Measurements from ENCODE around the gene FMN1.

Gene FMN1

DNA sequence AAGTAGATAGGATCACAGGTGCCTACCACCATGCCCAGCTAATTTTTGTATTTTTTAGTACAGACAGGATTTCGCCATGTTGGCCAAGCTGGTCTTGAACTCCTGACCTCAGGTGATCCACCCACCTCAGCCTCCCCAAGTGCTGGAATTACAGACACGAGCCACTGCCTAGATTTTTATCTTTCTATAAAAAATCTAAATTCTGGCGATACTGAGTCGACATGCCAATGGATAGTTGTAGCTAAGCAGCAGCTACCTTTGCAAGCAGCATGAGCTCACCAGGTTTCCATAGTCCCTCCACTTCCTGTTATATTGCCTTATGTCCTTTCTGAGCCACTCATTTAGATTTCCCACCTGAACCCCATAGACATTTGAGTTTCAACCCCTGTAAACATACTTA, 13.1 kb upstream of the FMN1 start:
- peaks cover 6% of the 10 kb centered on the region for H3K9me3 Mint-ChIP-seq
- H3K27ac Mint-ChIP-seq = no peak overlapping the region
- peaks cover 12% of the 10 kb centered on the region for H3K4me1 Mint-ChIP-seq
- H3K36me3 Mint-ChIP-seq = peaks cover 2% of the 10 kb centered on the region
- H3K4me3 Mint-ChIP-seq = no peak overlapping the region
- H3K27me3 Mint-ChIP-seq = no peaks in the 10 kb centered on the region

DNA sequence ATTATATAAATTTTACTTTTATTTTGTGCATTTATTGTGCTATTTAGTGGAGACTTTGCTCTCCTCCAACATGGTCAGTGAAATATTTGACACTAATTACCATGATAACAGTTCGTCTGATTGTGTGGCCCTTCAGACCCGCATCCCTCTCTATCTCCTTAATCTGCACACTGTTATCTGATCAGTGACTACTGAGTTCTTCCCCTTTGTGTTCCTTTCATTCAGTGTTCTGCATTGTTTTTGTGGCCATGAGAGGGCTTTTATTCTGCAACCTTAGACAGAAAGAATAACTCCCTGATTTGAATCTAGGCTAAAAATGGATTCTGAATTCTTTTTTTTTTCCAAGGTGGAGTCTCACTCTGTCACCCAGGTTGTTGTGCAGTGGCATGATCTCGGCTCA, 11.9 kb upstream of the FMN1 start:
- H3K27me3 Mint-ChIP-seq = no peaks in the 10 kb centered on the region
- peaks cover 2% of the 10 kb centered on the region for H3K36me3 Mint-ChIP-seq
- no peak overlapping the region for H3K4me3 Mint-ChIP-seq
- H3K27ac Mint-ChIP-seq = no peak overlapping the region
- H3K4me1 Mint-ChIP-seq = peaks cover 25% of the 10 kb centered on the region
- H3K9me3 Mint-ChIP-seq = peaks cover 6% of the 10 kb centered on the region

DNA sequence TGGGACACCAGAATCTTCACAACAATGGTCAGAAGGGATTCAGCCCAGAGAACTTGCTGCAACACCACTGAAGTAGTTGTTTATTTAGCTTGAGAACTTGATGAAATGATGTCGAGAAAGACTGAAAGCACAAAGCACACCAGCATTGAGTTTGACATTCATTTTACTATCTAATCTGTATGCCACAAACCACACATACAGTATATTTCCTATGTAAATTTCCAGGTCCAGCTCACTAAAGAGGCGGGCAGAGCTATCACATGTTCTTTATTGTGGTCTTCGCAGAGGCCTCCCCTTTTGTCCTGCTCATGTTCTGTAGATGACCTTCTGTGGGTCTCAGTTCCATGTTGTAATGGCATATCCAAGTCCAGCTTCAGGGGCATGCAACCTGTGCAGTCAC, 10.4 kb upstream of the FMN1 start:
- Mint-ChIP-seq H3K9me3 (peaks cover 4% of the 10 kb centered on the region), H3K4me1 (peaks cover 35% of the 10 kb centered on the region), H3K27ac (no peak overlapping the region), H3K27me3 (no peaks in the 10 kb centered on the region), H3K36me3 (peaks cover 2% of the 10 kb centered on the region), H3K4me3 (no peak overlapping the region)

GRCh38 chr15:33204087-33204486, 9.6 kb upstream of the FMN1 start:
- H3K4me3 Mint-ChIP-seq = no peak overlapping the region
- no peaks in the 10 kb centered on the region for H3K36me3 Mint-ChIP-seq
- H3K27me3 Mint-ChIP-seq = no peaks in the 10 kb centered on the region
- H3K9me3 Mint-ChIP-seq = no peaks in the 10 kb centered on the region
- peaks cover 31% of the 10 kb centered on the region for H3K4me1 Mint-ChIP-seq
- no peak overlapping the region for H3K27ac Mint-ChIP-seq

- H3K36me3 Mint-ChIP-seq = no peaks in the 10 kb centered on the region
- H3K27me3 Mint-ChIP-seq = no peaks in the 10 kb centered on the region
Observed at GRCh38 chr15:33201491-33202231, 7.1 kb upstream of the FMN1 start.

GRCh38 chr15:33200903-33201302, 6.4 kb upstream of the FMN1 start:
- H3K9me3 Mint-ChIP-seq = no peaks in the 10 kb centered on the region
- peak overlapping the region; percentile 66 for H3K4me3 Mint-ChIP-seq
- H3K27ac Mint-ChIP-seq = peak overlapping the region; percentile 49
- H3K4me1 Mint-ChIP-seq = peaks cover 35% of the 10 kb centered on the region
- no peaks in the 10 kb centered on the region for H3K36me3 Mint-ChIP-seq
- H3K27me3 Mint-ChIP-seq = no peaks in the 10 kb centered on the region

More at GRCh38 chr15:33201491-33202231, 7.1 kb upstream of the FMN1 start:
- Mint-ChIP-seq H3K4me1 (peaks cover 31% of the 10 kb centered on the region), H3K9me3 (no peaks in the 10 kb centered on the region), H3K27ac (peak overlapping the region; percentile 81), H3K4me3 (peak overlapping the region; percentile 66)

DNA sequence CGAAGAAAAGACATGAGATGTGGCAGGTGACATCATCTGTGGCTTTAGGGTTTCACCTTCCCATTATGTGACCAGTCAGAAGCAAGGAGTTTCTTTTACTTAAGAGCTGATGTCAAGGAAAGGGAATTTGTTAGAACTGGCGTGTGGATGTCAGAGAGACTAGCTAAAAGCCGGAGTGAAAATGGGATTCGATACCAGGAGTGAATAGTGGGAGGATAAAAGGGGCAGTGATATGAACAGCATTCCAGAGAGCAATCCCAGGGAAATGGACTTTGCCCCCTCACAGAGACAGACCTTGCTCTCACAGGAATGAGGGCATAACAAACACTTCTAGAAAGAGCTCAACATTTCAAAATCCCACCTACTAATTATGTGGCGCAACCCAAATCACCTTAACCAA, 5.9 kb upstream of the FMN1 start:
- no peaks in the 10 kb centered on the region for H3K9me3 Mint-ChIP-seq
- peaks cover 37% of the 10 kb centered on the region for H3K4me1 Mint-ChIP-seq
- H3K27ac Mint-ChIP-seq = peak overlapping the region; percentile 21
- H3K36me3 Mint-ChIP-seq = no peaks in the 10 kb centered on the region
- peak overlapping the region; percentile 47 for H3K4me3 Mint-ChIP-seq
- H3K27me3 Mint-ChIP-seq = no peaks in the 10 kb centered on the region

DNA sequence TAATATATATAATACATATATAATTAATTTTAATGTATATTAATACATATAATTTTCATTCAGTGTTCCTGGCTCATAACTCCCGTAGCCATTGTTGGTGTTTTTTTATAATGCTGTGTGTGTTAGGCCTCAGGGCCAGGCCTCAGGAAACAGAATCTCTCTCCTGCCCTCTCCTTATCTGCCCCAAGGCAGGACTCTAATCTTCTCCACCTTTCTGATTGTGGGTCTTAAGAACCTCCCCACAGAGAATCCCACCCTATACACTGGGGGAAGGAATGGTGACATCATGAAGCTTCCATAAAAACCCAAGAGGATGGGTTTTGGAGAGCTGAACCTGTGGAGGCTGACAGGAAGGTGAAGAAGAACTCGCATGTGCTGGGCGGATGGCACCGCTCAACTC, 4.0 kb upstream of the FMN1 start:
- no peak overlapping the region for H3K27ac Mint-ChIP-seq
- H3K9me3 Mint-ChIP-seq = no peaks in the 10 kb centered on the region
- no peak overlapping the region for H3K4me3 Mint-ChIP-seq
- peaks cover 43% of the 10 kb centered on the region for H3K4me1 Mint-ChIP-seq
- no peaks in the 10 kb centered on the region for H3K27me3 Mint-ChIP-seq
- H3K36me3 Mint-ChIP-seq = no peaks in the 10 kb centered on the region

DNA sequence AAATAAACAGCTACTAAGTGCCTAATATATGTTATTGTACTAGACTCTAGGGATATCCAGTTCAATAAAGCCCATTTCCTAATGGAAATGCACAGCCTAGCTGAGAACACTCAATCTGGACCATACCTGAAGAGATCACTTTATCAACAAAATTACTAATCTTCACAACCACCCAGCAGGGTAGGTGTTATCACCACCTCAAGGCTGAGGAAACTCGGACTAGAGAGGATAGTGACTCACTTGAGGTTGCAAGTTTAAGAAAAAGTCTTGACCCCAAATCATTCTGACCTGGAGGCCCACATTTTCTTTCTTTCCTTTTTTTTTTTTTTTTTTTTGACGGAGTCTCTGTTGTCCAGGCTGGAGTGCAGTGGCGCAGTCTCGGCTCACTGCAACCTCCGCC, 3.1 kb upstream of the FMN1 start:
- H3K27ac Mint-ChIP-seq = no peak overlapping the region
- peaks cover 39% of the 10 kb centered on the region for H3K4me1 Mint-ChIP-seq
- H3K27me3 Mint-ChIP-seq = no peaks in the 10 kb centered on the region
- H3K9me3 Mint-ChIP-seq = no peaks in the 10 kb centered on the region
- no peak overlapping the region for H3K4me3 Mint-ChIP-seq
- H3K36me3 Mint-ChIP-seq = no peaks in the 10 kb centered on the region

DNA sequence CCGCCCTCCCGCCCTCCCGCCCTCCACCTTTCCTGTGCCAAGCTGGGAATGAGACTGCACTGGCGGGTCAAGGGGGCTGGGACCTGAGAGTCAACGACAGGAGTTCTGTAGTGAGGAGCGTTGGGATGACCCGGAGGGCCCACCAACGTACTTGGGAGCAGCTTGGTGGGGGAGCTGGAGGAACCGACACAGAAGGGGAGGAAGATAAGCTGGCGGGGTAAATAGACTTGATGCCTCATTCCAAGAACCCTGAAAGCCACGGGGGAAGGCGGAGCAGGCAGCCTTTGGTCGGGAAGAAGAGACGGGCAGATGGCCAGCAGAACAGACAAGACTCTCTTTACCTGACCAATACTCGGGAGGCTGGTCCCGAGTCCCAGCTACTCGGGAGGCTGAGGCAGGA, 277 bp downstream of the FMN1 start:
- no peaks in the 10 kb centered on the region for H3K27me3 Mint-ChIP-seq
- no peaks in the 10 kb centered on the region for H3K9me3 Mint-ChIP-seq
- H3K4me1 Mint-ChIP-seq = peaks cover 12% of the 10 kb centered on the region
- H3K4me3 Mint-ChIP-seq = peak overlapping the region; percentile 83
- peak overlapping the region; percentile 68 for H3K27ac Mint-ChIP-seq
- no peaks in the 10 kb centered on the region for H3K36me3 Mint-ChIP-seq

GRCh38 chr15:33191591-33191990, 2.9 kb downstream of the FMN1 start:
- Mint-ChIP-seq H3K27me3 (no peaks in the 10 kb centered on the region), H3K36me3 (no peaks in the 10 kb centered on the region), H3K9me3 (no peaks in the 10 kb centered on the region), H3K4me3 (no peak overlapping the region), H3K4me1 (peaks cover 12% of the 10 kb centered on the region), H3K27ac (no peak overlapping the region)

DNA sequence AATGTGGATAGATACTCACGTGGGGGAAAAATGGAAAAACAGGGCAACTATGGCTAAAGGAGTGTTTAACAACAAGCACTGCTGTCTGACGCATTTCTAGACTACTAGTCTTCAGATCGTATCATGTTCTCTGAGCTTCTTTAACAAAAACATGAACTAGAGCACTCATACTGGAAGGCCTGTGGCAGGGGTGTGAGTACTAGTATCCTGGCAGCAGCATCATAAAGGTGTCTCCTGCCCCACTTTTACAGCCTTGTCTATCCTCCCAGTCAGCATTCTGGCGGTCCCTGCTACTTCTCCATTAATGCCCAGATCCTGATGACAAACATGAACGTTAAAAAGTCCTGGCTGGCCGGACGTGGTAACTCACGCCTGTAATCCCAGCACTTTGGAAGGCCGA, 4.0 kb downstream of the FMN1 start:
- H3K27me3 Mint-ChIP-seq = no peaks in the 10 kb centered on the region
- no peaks in the 10 kb centered on the region for H3K36me3 Mint-ChIP-seq
- H3K9me3 Mint-ChIP-seq = no peaks in the 10 kb centered on the region
- H3K27ac Mint-ChIP-seq = no peak overlapping the region
- peaks cover 7% of the 10 kb centered on the region for H3K4me1 Mint-ChIP-seq
- H3K4me3 Mint-ChIP-seq = no peak overlapping the region

DNA sequence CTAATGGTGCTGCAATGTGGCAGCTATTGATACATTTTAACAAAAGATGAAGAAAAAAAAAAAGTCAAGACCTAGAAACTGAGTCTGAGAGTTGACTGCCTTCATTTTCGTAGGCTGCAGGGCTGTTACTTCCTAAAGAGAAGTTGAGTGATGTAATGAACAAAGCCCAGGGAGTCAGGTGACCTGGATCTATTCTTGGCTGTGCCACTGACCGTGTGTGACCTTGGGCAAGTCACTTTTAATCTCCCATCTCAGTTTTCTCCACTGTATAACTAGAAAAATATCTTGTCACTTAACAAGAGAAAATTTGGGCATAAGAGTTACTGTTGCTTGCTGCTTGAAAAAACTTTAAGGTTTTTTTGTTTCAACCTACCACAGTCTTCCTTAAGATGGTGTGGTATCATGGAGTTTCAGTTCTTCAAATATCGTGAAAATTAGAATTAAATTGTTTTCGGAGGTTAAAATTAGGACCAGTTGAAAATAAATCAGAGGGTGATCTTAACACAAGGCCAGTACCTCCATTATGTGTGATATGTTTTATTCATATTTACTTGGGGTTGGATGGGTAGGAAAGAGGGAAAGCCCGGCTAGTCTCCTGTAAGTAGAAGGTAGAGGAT, 5.8 kb downstream of the FMN1 start:
- Mint-ChIP-seq H3K4me1 (no peaks in the 10 kb centered on the region), H3K36me3 (no peaks in the 10 kb centered on the region), H3K4me3 (no peak overlapping the region), H3K27me3 (no peaks in the 10 kb centered on the region), H3K27ac (no peak overlapping the region), H3K9me3 (no peaks in the 10 kb centered on the region)

DNA sequence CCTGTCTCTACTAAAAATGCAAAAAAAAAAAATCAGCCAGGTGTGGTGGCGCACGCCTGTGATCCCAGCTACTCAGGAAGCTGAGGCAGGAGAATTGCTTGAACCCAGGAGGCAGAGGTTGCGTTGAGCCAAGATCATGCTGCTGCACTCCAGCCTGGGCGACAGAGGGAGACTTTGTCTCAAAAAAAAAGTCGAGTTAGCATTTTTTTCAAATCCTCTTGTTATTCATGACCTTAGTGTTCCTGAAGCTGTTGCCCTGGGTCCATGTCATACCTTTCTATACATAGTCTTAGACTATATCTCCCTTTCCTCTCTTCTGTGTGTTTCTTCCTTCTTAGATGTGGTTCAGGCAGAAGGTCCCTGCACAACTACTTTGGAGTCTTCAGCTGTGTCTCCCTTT, 6.4 kb downstream of the FMN1 start:
- Mint-ChIP-seq H3K27ac (no peak overlapping the region), H3K4me3 (no peak overlapping the region), H3K9me3 (no peaks in the 10 kb centered on the region), H3K4me1 (no peaks in the 10 kb centered on the region), H3K27me3 (no peaks in the 10 kb centered on the region), H3K36me3 (no peaks in the 10 kb centered on the region)

- Mint-ChIP-seq H3K4me1 (no peaks in the 10 kb centered on the region), H3K27me3 (no peaks in the 10 kb centered on the region), H3K36me3 (no peaks in the 10 kb centered on the region), H3K4me3 (no peak overlapping the region), H3K9me3 (no peaks in the 10 kb centered on the region), H3K27ac (no peak overlapping the region)
Observed at GRCh38 chr15:33183334-33183733, 11.2 kb downstream of the FMN1 start.

DNA sequence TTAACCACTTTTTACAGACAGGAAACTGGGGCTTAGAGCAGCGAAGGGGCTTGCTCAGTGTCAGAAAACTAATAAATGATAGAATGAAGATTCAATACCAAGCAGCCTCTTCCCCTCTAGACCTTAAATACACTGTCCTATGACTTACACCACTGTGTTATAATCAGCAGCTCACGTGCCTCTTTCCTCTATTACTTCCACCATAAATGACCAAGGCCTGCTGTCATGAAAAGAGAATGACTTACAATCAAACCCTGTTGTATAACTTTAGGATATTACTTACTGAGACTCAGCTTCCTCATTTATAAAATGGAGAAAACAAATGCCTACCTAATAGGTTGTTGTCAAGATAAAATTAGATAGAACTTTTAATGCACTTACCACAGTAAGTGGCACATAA, 11.6 kb downstream of the FMN1 start:
- Mint-ChIP-seq H3K36me3 (no peaks in the 10 kb centered on the region), H3K4me1 (no peaks in the 10 kb centered on the region), H3K27ac (no peak overlapping the region), H3K27me3 (no peaks in the 10 kb centered on the region), H3K9me3 (no peaks in the 10 kb centered on the region), H3K4me3 (no peak overlapping the region)
